ENCODE measurements around the gene SH2D1B. TPM values are rescaled to one million over a fixed set of nuclear protein-coding genes. Genes with fewer than 3 reads are reported as not detected.

The SH2D1B gene
- total and polyA plus RNA-seq, 9 of the 15 experiments (the other 6 are each of a cell fraction or from before 2014, with no cell fraction given), result 5.6 to 19.6 (median 9.7) TPM

GRCh38 chr1:162391790-162392563 lies 20.0 kb downstream of the SH2D1B start (continued):
- peak; percentile 86 for TF ChIP-seq ZBTB2 (IDR thresholded peaks at IDR 0.05)
- peak; percentile 90 for TF ChIP-seq MTA1 (IDR thresholded peaks at IDR 0.05; ENCODE audit: borderline replicate concordance)
- TF ChIP-seq SMARCA5 (IDR thresholded peaks at IDR 0.05), result no peak; the same call in 1 of the 2 replicates
- peak; percentile 15 for TF ChIP-seq TBP (optimal IDR thresholded peaks at IDR 0.05; ENCODE audit: low read depth, low read length)
- peak; percentile 14 for TF ChIP-seq ZNF280A (IDR thresholded peaks at IDR 0.05; ENCODE audit: low read depth, partially characterized antibody)
- peak; percentile 82 to 90 for TF ChIP-seq MLLT1 (IDR thresholded peaks at IDR 0.05)
- peak; percentile 53; the same call in 1 of the 2 replicates for TF ChIP-seq KLF16 (IDR thresholded peaks at IDR 0.05)
- TF ChIP-seq CSDE1 (IDR thresholded peaks at IDR 0.05), result 0 out of 4 replicates have a peak, but pooled peaks of 1 of the 2 experiments have one; percentile 16
